GM12878 (cell line): ENCODE results near the gene LRRC73.

Source experiments
- BRCA1 ChIP-seq: IDR thresholded peaks from 2 replicates; pipeline ENCODE4 v1.6.1; 2011; ENCODE audit warnings: low read depth, low read length, improper control_type of control experiment
- CBFB ChIP-seq: IDR thresholded peaks from 2 replicates; pipeline ENCODE4 v1.6.1; 2016; ENCODE audit warnings: antibody characterized with exemption, low read depth
- CREB1 ChIP-seq: IDR thresholded peaks from 2 replicates; pipeline ENCODE4 v1.6.1; 2012; ENCODE audit warnings: low read depth, mild to moderate bottlenecking, inconsistent platforms
- EED ChIP-seq: sonication (generic); IDR thresholded peaks from 2 replicates; pipeline ENCODE4 v1.6.1; 2016; ENCODE audit warnings: antibody characterized with exemption, low read depth
- EP300 ChIP-seq, 2 experiments: fragments of 150-350 bp in 1 of 2; IDR thresholded peaks; 2 replicates each; pipeline ENCODE4 v1.6.1; 2011 to 2012; ENCODE audit warnings: low read depth in 2 of 2, low read length in 2 of 2, borderline replicate concordance in 1 of 2, improper control_type of control experiment in 1 of 2, inconsistent platforms in 1 of 2; ENCODE audit not compliant: control insufficient read depth in 1 of 2
- POLR2A ChIP-seq: IDR thresholded peaks from 2 replicates; pipeline ENCODE4 v1.6.1; 2011; ENCODE audit warnings: low read depth, mild to moderate bottlenecking, low read length
- SMC3 ChIP-seq: IDR thresholded peaks from 2 replicates; pipeline ENCODE4 v1.6.1; 2011; ENCODE audit warnings: low read length, improper control_type of control experiment, borderline replicate concordance
- SPI1 ChIP-seq: IDR thresholded peaks from 2 replicates; pipeline ENCODE4 v1.6.1; 2011; ENCODE audit warnings: low read depth, mild to moderate bottlenecking, low read length, moderate library complexity, borderline replicate concordance; ENCODE audit not compliant: insufficient read depth
- TCF12 ChIP-seq: IDR thresholded peaks from 2 replicates; pipeline ENCODE4 v1.6.1; 2011; ENCODE audit warnings: low read depth, mild to moderate bottlenecking, low read length
- ZNF274 ChIP-seq: IDR thresholded peaks from one replicate; pipeline ENCODE4 v1.8.0; 2011; ENCODE audit not compliant: insufficient read length, insufficient read depth
- ZZZ3 ChIP-seq: IDR thresholded peaks from 2 replicates; pipeline ENCODE4 v1.6.1; 2011; ENCODE audit warnings: low read depth; ENCODE audit not compliant: control insufficient read depth, insufficient read length
- TF ChIP-seq, protein P1 (sequence below), 3 experiments: IDR thresholded peaks in 2 of 3; conservative IDR thresholded peaks in 1 of 3; 2 replicates each; pipeline ENCODE4 v1.5.1; 2011; ENCODE audit warnings: low read depth in 3 of 3, low read length in 3 of 3, mild to moderate bottlenecking in 3 of 3, control low read depth in 2 of 3, moderate library complexity in 2 of 3, inconsistent platforms in 1 of 3, mixed read lengths in 1 of 3; ENCODE audit not compliant: control insufficient read depth in 2 of 3, insufficient read depth in 1 of 3; ENCODE audit errors: extremely low read depth in 1 of 3
- TF ChIP-seq, protein P2 (sequence below): fragments of 450-650 bp; IDR thresholded peaks from 2 replicates; pipeline ENCODE4 v1.6.1; 2017; ENCODE audit warnings: mild to moderate bottlenecking, moderate library complexity
- TF ChIP-seq, protein P3 (sequence below): IDR thresholded peaks from 2 replicates; pipeline ENCODE4 v1.6.1; 2011; ENCODE audit warnings: low read depth, low read length, improper control_type of control experiment, borderline replicate concordance

DNA sequence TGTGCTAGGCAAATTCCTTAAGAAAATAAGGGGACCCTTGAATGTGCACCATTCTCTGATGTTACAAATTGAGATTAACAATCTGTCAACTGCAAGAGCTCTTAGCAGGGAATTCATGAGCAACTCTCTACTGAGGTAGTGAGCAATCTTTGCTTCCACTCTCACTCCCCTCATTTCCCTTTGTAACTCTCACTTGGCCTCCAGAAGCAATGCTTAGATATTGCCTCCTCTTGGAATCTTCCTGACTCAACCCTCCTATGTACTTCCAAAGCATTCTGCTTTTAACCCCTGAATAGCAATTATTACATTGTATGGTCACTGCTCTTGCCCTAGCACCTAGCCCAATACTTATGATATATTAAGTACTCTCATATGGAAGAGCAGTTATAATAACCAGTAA lies 49.2 kb upstream of the LRRC73 start:
- TF ChIP-seq TCF12 = no peak
- TF ChIP-seq CBFB = no peak
- TF ChIP-seq BRCA1 = no peak
- TF ChIP-seq ZZZ3 = no peak
- TF ChIP-seq, protein P1, sequence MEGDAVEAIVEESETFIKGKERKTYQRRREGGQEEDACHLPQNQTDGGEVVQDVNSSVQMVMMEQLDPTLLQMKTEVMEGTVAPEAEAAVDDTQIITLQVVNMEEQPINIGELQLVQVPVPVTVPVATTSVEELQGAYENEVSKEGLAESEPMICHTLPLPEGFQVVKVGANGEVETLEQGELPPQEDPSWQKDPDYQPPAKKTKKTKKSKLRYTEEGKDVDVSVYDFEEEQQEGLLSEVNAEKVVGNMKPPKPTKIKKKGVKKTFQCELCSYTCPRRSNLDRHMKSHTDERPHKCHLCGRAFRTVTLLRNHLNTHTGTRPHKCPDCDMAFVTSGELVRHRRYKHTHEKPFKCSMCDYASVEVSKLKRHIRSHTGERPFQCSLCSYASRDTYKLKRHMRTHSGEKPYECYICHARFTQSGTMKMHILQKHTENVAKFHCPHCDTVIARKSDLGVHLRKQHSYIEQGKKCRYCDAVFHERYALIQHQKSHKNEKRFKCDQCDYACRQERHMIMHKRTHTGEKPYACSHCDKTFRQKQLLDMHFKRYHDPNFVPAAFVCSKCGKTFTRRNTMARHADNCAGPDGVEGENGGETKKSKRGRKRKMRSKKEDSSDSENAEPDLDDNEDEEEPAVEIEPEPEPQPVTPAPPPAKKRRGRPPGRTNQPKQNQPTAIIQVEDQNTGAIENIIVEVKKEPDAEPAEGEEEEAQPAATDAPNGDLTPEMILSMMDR (IDR thresholded peaks at IDR 0.05 in 2 of 3, conservative IDR thresholded peaks at IDR 0.05 in 1 of 3; ENCODE audit: control insufficient read depth in 2 of 3, extremely low read depth in 1 of 3, insufficient read depth in 1 of 3, low read depth in 3 of 3, low read length in 3 of 3) = no peak
- TF ChIP-seq CREB1 = no peak
- TF ChIP-seq, protein P2, sequence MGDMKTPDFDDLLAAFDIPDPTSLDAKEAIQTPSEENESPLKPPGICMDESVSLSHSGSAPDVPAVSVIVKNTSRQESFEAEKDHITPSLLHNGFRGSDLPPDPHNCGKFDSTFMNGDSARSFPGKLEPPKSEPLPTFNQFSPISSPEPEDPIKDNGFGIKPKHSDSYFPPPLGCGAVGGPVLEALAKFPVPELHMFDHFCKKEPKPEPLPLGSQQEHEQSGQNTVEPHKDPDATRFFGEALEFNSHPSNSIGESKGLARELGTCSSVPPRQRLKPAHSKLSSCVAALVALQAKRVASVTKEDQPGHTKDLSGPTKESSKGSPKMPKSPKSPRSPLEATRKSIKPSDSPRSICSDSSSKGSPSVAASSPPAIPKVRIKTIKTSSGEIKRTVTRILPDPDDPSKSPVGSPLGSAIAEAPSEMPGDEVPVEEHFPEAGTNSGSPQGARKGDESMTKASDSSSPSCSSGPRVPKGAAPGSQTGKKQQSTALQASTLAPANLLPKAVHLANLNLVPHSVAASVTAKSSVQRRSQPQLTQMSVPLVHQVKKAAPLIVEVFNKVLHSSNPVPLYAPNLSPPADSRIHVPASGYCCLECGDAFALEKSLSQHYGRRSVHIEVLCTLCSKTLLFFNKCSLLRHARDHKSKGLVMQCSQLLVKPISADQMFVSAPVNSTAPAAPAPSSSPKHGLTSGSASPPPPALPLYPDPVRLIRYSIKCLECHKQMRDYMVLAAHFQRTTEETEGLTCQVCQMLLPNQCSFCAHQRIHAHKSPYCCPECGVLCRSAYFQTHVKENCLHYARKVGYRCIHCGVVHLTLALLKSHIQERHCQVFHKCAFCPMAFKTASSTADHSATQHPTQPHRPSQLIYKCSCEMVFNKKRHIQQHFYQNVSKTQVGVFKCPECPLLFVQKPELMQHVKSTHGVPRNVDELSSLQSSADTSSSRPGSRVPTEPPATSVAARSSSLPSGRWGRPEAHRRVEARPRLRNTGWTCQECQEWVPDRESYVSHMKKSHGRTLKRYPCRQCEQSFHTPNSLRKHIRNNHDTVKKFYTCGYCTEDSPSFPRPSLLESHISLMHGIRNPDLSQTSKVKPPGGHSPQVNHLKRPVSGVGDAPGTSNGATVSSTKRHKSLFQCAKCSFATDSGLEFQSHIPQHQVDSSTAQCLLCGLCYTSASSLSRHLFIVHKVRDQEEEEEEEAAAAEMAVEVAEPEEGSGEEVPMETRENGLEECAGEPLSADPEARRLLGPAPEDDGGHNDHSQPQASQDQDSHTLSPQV = no peak
- no peak for TF ChIP-seq EP300 (IDR thresholded peaks at IDR 0.05; ENCODE audit: borderline replicate concordance in 1 of 2, control insufficient read depth in 1 of 2, low read depth in 2 of 2, low read length in 2 of 2)
- TF ChIP-seq POLR2A = no peak
- no peak for TF ChIP-seq EED
- TF ChIP-seq, protein P3, sequence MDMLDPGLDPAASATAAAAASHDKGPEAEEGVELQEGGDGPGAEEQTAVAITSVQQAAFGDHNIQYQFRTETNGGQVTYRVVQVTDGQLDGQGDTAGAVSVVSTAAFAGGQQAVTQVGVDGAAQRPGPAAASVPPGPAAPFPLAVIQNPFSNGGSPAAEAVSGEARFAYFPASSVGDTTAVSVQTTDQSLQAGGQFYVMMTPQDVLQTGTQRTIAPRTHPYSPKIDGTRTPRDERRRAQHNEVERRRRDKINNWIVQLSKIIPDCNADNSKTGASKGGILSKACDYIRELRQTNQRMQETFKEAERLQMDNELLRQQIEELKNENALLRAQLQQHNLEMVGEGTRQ = no peak
- no peak for TF ChIP-seq SPI1
- TF ChIP-seq ZNF274 = no peak
- TF ChIP-seq SMC3 = no peak
